HPDE6-E6E7 (cell line): Measurements from ENCODE around the gene PPRC1.

ENCODE experiments used
- DNase-seq: peaks from one replicate; pipeline ENCODE4 v3.0.0; 2011; ENCODE audit warnings: missing footprints; ENCODE audit errors: extremely low spot score

PPRC1 gene, protein sequence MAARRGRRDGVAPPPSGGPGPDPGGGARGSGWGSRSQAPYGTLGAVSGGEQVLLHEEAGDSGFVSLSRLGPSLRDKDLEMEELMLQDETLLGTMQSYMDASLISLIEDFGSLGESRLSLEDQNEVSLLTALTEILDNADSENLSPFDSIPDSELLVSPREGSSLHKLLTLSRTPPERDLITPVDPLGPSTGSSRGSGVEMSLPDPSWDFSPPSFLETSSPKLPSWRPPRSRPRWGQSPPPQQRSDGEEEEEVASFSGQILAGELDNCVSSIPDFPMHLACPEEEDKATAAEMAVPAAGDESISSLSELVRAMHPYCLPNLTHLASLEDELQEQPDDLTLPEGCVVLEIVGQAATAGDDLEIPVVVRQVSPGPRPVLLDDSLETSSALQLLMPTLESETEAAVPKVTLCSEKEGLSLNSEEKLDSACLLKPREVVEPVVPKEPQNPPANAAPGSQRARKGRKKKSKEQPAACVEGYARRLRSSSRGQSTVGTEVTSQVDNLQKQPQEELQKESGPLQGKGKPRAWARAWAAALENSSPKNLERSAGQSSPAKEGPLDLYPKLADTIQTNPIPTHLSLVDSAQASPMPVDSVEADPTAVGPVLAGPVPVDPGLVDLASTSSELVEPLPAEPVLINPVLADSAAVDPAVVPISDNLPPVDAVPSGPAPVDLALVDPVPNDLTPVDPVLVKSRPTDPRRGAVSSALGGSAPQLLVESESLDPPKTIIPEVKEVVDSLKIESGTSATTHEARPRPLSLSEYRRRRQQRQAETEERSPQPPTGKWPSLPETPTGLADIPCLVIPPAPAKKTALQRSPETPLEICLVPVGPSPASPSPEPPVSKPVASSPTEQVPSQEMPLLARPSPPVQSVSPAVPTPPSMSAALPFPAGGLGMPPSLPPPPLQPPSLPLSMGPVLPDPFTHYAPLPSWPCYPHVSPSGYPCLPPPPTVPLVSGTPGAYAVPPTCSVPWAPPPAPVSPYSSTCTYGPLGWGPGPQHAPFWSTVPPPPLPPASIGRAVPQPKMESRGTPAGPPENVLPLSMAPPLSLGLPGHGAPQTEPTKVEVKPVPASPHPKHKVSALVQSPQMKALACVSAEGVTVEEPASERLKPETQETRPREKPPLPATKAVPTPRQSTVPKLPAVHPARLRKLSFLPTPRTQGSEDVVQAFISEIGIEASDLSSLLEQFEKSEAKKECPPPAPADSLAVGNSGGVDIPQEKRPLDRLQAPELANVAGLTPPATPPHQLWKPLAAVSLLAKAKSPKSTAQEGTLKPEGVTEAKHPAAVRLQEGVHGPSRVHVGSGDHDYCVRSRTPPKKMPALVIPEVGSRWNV (N-terminal part only)

GRCh38 chr10:102132563-102133372 lies at the start of gene PPRC1:
TSS of gene PPRC1 (plus strand) at chr10:102133040. CDS start at chr10:102133069, 29 bp downstream.
- DNase-seq, result peak; percentile 96

GRCh38 chr10:102083541-102083940 lies 49.3 kb upstream of the PPRC1 start:
- no peak for DNase-seq

DNA sequence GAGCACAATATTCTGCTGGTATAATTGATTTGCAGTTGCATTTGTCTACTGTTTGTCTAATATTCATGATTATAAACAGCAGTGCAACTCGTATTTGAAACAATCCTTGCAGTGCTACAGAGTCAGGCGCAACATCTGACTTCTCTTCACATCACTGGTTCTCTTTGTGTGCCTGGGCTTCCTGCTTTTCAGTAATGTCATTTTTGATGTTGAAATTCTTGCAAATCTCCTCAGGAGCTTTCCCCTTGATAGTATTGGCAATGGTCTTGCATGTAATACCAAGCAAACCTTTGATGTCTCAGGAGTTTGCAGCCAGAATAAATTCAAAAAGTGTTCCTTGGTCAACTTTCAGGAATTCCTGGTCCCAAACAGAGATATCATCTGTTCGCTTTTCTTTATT lies 47.5 kb upstream of the PPRC1 start:
- DNase-seq, result no peak

DNA sequence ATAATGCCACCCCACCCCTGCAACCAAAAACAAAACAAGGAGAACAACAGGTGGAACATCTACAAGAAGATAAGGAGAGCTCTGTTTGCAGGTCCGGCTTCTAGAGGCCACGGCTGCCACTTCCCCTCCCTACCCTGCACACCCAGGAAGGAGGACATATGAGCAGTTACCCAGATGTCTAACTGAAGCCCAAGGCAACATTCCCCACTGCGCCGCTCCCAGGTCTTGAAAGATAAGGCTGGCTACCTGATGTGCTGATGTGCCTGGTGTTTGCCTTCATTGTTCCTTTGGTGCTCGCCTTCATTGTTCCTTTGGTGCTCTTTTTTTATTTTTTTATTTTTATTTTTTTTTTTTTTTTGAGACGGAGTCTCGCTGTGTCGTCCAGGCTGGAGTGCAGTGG lies 46.6 kb upstream of the PPRC1 start:
- DNase-seq, result no peak

GRCh38 chr10:102090772-102091171 lies 42.1 kb upstream of the PPRC1 start:
- no peak for DNase-seq

DNA sequence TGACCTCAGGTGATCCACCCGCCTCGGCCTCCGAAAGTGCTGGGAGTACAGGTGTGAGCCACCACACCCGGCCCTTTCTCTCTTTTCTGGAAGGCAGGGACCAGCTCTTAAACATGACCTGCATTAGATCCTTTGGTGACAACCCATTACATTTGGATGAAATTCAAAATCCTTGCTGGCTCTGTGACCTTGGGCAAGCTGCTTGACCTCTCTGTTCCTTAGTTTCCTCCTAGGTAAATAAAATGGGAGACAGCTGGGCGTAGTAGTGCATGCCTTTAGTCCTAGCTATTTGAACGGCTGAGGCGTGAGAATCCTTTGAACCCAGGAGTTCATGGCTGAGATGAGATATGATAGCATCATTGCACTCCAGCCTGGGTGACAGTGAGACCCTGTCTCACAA lies 36.4 kb upstream of the PPRC1 start:
- DNase-seq, result no peak

DNA sequence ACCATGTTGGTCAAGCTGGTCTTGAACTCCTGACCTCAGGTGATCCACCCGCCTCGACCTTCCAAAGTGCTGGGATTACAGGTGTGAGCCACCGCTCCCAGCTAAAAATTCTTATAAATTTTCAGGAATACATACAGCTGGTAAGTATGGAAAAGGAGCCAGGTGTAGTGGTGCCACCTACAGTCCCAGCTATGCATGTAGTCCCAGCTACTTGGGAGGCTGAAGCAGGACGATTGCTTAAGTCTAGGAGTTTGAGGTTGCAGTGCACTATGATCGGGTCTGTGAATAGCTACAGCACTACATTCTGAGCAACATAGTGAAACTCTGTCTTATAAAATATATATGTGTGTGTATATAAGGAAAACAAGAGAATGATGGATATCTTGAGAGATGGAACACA lies 31.7 kb upstream of the PPRC1 start:
- no peak for DNase-seq

DNA sequence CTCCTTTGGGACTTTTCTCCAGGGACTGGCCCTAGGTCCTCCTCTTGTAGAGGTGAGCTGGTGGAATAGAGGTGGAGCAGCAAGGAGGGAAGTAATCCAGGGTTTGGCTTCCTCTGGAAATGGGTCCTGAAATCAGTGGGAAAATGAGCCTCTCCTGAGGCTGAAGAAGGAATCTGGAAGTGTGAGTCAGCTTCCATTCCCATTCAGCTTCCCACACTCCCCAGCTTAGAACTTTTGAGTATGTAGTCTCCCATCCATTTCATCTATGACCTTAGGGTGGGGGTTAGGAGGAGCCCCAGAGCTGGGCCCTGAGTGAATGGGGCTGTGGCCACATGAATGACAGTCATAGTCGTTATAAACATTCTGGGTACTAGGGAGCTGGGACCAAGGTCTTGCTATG lies 30.4 kb upstream of the PPRC1 start:
- no peak for DNase-seq

GRCh38 chr10:102106998-102107397 lies 25.8 kb upstream of the PPRC1 start:
- DNase-seq, result no peak

DNA sequence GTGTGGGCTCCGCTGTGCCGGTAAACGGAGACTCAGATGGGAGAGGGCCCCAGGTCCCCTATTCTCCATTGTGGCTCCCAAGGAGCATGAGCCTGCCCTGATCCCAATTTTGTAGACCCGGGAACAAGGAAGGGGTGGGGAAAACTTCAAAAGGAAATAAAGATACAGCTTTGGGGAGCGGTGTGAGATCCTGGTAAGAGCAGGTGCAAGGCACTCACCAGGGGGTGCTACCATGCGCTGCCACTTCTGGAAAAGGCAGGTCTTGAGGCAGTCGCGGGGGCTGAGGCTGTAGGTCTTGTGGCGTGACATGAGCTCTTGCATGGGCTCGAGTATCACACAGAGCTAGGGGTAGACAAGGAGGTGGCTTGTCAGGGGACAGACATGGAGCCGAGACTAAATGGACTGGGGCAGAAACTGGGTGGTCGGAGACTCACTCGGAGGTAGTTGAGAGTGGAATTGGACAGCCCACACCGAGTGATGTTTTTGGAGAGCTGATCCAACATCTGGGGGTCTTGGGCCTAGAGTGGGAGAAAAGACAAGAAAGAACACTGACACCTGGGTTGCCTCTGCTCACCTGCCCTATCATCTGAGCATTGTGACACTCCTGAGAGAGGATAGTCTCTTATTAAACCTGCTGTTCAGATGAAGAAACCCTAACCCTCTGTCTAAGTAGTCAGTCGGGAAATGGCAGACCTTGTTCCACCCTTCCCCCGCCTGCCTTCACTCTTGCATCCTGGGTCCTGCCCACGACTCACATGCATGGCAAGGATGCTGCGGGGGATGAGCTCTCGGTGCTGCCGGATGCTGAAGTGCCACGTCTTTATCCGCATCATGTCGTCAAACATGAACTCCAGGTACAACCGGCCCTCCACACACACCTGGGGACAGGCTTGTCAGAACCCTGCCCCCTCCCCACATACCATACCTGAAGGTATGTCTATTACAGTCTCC lies 23.4 kb upstream of the PPRC1 start:
- DNase-seq, result no peak

DNA sequence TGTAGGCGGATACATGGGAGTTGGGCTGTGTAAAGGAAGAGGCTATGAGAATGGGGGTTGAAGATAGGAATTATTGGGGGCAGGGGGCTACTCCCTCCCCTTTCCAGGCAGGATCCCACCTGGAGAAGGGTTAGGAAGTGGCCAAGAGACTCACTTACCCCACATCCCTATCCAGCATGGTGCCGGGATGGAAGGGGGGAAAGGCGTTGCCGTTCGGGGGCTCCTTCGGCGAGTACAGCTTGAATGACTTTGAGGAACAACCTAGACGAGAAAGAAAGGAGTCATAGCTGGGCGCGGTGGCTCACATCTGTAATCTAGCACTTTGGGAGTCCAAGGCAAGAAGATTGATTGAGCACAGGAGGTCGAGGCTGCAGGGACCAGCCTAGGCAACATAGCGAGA lies 21.6 kb upstream of the PPRC1 start:
- DNase-seq, result no peak

- DNase-seq, result no peak
Observed at GRCh38 chr10:102112210-102112817, 20.5 kb upstream of the PPRC1 start.

- DNase-seq, result no peak
Observed at GRCh38 chr10:102113261-102113955, 19.4 kb upstream of the PPRC1 start.

- no peak for DNase-seq
Observed at GRCh38 chr10:102113956-102114857, 18.6 kb upstream of the PPRC1 start.

GRCh38 chr10:102114861-102115618 lies 17.8 kb upstream of the PPRC1 start:
- no peak for DNase-seq

DNA sequence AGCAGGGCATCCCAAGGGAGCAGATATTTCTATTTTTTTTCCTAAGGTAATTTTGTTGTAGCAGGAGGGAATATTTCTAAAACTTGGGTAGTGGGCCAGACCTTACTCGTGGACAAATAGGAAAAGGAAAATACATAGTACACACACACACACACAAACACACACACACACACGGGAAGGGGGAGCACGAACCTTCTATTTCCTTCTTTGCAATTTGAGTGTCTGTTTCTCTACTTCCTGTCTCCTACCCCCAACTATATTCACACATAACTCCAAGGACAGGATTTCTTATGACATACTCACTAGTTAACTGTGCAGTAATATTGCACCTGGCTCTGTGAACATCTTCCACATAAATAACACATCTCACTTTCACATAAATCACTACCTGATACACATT lies 17.1 kb upstream of the PPRC1 start:
- DNase-seq, result no peak

DNA sequence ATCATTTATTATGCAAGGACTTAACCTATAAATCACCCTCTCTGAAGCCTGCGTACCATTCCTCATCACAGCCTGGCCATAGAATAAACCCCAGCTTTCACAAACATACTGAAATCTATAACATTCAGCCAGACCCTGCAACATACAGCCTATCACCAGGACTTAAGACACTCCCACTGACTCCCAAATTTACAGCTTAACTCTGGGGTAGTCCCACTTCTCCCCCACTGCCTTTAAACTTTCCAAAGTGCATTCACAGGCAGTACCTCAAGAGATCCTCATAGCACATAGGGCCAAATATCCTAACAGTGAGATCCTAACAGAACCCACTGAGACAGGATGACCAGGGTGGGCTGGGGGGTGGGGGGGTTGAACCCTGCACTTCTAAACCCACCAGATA lies 16.2 kb upstream of the PPRC1 start:
- DNase-seq, result no peak
